Esophagus mucosa (tissue), 1 donor: ENCODE results near the gene DAB1. TPM values are rescaled to one million over a fixed set of nuclear protein-coding genes. Genes with fewer than 3 reads are reported as not detected.

ENCODE experiments used
- ATAC-seq: fragments of 200-7000 bp; cut with Tn5 transposase; one replicate; pipeline ENCODE4 v1.9.1; 2020
- total RNA-seq: library from RNA; stranded (reverse); gene quantifications from one replicate; pipeline ENCODE4 v1.2.4, GENCODE V29; 2023
- donor health status: DM: yes; HTN: yes; CAD: no.

Gene DAB1
- total RNA-seq, 1 donor from 2014 or later = 0.04 TPM

DNA sequence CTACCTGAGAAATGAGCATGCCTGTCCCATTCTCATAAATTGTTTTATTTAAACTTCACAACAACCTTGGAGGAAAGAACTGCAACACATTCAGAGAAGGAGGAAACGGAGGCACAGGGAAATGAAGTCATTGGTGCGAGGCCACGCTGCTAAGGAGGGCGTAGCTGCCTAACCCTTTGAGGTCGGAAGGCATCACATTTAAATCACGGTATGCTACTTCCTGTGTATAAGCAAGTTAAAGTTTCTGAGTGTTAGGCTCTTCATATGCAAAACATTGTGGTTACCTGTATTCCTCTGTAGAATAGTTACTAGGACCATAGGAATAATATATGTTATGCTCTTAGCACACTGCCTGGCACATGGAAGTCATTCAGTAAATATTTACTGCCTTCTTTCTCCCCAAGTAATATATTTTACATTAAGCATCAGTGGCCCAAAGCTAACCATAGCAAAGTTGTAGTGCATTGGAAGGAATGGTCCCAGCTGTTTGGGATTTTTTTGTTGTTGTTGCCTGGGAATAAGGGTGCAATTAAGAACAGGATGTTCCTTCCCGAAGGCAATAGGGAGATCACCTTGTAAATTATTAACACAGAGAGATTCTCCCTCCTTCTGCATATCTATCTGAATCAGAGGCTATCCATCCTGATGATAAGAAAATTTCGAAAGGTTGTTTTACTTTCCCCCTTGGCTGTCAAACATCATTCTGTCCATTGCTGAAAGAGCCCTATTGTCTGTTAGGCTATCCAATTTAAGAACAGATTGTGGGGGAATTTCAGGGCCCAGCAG is 265.8 kb downstream of the DAB1 start:
- ATAC-seq = no peak

DNA sequence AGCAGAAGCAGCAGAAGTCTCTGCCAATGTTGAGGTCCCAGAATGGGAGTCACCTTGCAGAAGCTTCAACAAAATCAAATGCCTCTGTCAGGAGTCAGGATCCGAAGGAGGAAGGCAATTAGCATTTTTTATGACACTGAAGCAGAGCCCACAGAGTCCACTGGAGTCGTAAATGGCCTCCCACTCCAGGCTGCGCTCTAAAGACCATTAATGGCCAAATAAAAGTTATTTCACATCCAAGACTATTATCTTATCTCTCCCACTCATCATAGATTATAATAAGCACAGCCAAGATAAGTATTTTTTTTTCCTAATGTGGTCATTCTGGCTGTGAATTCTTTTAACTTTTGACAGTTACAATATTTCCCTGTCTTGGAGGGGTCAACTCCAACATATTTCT is 267.0 kb downstream of the DAB1 start:
- no peak for ATAC-seq

DNA sequence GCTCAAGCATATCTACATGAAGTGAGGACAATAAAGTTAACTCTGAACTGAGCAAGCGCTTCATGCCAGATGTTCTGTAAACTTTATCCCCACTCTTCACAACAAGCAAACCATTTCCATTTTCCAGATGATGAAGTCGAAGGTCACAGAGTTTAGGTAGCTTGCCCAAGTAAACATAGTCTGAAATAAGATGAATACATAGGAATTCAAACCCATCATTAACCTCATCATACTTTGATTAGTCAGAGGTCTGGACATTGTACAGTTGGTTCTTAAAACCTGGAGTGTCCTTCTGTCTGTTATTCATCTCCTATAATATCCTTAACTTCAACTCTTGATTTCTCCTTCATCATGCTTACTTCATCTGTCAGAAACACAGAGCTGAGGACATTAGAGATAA is 277.8 kb downstream of the DAB1 start:
- no peak for ATAC-seq

DNA sequence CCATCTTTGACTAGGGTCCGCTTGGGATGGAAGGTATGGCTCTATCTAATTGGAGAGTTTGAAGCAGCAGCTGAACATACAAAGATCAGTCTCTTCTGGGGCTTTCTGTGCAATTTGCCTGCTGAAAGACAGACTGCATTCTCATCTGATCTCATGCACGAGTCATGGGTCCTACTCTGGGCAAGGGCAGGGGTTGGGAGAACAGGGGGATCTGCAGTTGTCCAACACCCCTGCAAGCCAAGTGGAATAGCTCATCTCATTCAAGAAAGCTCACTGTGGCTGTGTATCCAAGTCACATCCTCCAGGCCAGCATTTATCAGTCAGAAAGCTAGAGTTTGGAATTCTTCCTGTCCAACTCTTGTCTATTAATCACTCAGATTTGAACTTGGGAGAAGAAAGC is 280.9 kb downstream of the DAB1 start:
- no peak for ATAC-seq

DNA sequence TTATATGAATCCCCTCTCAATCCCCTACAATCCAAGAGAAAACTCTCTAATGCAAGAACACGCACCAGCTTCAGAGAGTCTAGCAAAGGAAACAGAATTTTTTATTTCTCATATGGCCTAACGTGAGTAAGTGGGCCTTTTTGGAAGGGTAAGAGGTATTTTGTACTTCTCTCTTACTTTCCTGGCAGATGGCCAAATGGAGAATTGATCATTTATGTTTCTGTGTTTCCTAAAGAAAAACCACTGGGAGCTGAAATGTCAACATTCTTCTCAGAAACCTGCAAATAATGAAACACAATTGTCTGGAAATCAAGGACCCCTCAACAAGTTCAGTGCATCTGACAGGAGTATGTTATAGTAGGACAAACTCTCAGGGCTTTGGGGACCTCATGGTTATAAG is 281.7 kb downstream of the DAB1 start:
- no peak for ATAC-seq

DNA sequence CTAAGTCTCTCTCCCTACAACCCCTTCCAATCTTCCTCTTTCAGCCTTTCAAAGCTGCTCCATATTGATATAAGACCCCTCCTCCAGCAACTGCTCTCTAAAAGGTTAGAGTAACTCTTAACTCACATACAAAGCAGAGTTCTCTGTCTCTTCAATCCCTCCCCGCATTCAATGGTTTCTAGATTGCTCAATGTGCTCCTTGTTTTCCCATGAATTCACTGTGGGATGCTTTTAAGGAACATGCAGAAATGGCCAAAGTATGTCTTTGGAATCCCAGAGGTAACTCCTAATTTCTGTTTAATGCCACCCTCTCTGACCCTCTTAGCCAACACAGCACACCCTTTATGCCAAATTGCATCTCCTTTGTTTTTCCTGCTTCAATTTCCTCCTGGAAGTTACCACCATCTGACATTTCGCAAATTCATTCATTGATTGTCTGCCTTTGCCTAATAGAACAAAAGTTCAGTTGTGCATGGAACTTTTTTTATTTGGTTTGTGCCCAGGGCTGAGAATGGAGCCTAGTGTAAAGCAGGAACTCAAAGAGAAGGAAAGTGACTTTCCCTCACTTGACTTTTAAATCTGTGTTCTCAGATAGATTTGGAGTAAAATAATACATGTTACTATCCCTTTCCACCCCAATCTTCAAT is 285.3 kb downstream of the DAB1 start:
- ATAC-seq = no peak

DNA sequence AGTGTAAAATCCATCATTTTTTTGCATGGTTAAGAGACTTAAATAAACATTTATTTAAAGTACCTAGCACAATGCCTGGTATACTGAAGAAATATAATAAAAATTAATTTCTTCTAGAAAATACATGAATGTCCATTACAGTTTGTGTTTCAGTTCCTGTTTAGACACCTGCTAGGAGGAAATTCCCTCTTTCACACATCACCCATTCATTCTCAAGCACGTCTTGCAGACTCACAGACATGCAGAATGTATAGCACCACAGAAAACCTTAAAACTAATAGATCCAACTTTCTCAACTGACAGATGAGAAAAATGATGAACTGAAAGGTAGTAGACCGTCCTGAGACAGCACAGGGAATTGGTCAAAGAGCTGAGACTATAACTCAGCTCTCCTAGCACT is 285.9 kb downstream of the DAB1 start:
- ATAC-seq = no peak

DNA sequence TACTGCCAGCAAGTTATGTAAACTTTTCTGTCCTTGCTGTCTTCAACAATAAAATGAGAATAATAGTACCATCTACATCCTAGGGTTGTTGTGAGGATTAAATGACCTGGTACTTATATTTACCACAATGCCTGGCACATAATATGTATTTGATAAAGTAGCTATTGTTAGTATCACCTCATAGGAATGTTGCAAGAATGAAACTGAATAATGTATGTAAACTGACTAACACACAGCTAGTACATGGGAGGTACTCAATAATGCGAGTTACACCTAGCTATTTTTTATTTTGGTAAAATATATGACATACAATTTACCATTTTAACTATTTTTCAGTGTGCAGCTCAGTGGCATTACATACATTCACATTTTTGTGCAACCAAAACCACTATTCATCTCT is 289.1 kb downstream of the DAB1 start:
- no peak for ATAC-seq

DNA sequence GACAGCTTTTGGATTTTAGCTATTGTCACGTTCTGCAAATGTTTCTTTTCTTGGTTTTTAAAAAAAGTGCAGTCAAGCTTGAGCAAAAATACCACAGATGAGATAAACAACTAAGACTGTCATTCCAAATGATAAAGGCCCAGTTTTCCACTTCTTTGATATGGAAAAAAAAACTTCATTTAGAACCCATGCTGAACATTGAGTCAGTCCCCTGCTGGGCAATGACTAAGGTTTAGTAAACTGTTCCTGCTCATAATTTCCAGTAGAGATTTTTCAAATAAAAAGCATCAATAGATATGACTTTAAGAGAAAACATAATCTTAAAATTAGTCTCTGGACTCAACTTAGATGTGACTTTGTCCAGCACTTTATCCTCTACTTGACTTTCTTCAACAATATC is 290.2 kb downstream of the DAB1 start:
- no peak for ATAC-seq

DNA sequence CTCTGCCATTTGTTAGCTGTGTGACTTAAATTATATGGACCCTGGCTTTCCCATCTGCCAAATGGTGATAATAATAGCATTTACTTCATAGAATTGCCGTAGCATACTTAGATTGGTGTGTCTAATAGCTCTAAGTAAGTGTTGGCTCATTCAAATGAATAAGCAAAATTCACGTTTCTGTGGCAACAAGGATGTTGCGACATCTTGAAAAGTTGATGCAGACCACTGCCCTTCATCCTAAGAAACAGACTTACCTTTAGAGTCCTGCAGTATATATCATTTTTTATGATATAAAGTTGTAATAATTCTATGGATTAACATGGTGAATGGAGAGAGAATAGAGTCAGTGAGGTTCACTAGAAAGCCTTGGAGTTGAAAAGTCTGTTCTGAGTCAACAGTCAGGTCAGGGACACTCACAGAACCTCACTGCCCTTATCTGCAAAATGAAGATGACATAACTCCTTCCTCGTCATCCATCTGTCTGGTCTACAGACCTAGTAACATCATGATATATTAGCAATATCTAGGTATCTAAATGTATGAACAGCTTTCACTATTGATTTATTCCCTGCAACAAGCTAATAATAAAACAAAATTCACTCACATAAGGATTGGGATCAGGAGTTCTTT is 290.8 kb downstream of the DAB1 start:
- ATAC-seq = no peak

DNA sequence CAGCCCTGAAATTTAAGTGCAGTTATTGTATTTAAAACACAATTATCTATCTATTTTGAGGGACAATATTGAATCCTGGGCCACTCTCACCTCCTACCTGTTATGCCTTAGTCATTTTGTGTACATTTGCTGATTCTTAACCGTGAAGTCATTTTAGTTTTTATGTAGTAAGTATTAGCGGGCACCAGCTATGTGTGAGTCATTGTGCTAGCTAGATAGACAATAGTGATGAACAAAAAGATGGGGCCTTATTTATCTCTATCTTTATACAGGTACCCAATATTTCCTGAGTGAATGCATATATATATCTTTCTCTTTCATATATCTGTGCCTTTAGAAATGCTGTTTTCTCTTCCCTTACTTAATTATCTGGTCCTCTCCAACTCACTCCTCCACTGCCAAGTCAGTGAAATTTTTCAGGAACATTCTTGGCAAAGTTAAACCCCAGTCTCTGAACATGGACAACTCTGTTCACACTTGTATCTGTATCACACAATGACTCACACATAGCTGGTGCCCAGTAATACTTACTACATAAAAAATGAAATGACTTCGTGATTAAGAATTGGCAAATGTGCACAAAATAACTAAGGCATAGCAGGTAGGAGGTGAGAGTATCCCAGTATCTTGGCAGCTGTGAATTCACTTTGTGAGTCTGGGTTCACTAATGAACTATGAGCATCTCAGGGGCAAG is 292.0 kb downstream of the DAB1 start:
- no peak for ATAC-seq

DNA sequence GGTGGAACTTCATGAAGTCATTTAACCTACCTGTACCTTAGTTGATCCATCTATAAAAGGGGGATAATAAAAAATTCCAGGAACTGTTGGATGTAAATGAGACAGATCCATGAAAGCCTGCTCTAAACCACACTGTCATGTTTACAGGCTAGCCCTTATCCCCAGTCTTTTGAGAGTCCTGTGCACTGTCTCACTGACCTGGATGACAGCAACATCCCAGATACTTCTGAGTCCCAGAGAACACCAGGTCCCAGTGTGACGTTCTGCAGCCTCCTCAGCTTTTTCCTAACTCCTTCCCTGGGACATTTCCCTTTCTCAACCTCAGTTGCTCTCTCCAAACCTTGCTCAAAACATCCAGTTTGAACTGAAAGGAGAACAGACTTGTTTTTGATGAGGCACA is 292.6 kb downstream of the DAB1 start:
- ATAC-seq = no peak

DNA sequence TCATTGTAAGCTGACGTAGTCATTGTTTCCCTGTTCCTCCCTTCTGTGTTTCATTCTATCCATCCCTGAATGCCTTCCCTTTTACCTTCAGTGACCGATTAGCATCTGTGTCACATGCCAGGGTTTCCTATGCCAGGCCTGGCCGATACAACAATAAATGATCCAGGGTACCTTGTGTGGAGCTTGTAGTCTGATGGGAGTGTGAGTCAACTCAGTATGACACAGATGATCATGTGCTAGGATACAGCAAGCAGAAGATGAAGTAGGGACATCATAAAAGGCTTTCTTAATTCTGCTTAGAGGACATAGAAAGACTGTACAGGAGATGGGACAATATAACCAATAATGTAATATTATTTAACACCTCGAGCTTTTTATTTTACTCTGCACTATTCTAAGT is 294.0 kb downstream of the DAB1 start:
- ATAC-seq = no peak

DNA sequence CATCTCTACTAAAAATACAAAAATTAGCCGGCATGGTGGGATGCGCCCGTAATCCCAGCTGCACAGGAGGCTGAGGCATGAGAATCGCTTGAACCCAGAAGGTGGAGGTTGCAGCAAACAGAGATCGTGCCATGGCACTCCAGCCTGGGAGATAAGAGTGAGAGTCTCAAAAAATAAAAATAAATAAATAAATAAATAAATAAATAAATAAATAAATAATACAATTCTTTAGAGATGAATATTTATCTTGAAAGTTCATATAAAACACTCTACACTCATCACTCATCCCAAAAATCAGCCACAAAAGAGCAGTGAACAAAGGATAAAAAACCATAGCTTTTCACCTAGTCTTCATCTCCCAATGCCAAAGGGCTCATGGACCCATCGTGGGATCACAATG is 295.9 kb downstream of the DAB1 start:
- ATAC-seq = no peak

DNA sequence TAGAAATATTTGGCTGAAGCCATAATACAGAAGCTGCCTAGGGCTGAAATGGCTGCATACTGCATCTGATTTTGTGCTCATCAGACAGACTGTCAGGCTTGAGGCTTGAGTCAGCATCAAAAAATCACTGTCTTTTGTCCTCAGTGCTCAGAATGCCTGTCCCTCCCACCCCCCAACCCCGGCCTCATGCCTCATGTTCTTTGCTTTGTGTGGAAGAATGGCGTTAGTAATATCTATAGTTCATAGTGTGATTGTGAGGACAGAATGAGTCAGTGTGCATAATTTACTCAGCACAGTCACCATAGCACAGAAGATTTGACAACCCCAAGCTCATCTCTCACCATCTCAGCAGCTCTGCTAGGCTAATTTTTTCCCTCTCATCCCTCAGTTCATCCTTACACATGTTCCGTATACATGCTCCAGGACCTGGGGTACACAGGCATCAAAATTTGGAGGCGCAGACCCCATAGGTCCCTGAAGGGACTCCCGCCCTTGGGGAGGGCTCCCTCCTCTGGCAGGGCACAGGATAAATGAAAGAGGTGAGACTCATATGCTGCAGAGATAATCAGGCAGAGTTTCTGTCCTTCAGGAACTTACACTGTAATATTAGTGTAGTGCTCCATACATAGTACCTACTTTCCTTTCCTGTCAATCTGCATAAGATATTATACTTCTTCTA is 299.0 kb downstream of the DAB1 start:
- peak; percentile 32 for ATAC-seq

DNA sequence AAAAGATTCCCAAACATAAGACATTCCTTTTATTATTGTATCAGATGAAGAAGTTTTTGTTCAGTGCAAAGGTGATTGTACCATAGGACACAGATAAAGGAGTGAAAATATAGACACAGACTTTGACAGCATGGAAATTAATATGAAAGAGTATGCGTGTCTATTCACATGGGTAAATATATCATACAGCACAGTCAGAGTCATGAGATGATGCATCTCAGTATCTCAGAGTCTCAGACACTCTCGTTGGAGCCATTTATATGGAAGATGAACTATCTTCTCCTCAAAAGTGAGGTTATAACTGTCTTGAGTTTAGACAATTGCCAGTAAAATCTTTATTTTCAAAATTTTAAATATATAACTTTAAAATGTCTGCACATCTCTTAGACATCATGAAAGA is 299.7 kb downstream of the DAB1 start:
- no peak for ATAC-seq

DNA sequence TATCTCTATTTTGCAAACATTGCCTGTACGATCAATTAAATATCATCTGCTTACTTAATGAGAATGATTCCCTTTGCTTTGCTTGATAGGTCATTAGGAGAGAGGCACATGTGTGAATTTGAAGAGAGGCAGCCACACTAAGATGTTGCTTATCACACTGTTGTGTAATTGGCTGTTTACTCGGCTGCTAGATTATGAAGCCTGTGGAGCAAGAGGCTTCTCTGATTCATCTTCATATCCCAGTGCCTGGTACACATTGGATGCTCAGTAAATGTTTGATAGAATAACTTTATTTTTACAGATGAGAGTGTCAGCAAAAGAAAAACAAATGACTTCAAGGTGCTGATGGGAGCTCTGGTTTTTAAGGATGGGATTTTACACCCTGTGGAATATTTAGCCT is 301.8 kb downstream of the DAB1 start:
- ATAC-seq = no peak

DNA sequence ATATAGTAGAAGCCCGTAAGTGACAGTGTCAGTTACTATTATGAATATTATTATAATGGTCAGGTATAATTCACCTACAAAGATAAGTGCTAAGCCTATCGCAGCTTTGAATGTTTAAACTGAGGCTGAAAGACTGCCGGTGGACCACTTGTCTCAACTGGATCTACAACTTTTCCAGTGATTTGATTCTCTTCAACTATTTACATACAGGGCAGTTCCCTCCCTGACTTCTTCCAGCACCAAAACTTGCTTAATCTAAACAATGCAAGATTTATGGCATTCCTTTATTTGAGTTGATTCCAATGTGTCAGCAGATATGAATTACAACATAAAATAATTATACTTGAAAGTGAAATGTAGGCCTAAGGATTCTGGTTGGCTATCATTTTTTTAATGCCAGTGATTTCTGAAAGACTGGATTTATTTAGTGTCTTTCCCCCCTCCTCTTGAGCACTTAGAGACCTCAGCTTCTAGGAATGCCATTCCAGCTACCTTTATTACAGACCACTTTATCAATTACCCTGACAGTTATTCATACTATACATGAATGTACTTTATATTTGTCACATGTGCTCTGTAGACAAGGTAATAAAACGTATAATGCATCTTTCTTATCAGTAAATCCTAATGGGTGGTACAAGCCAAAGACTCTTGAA is 304.8 kb downstream of the DAB1 start:
- ATAC-seq = peak; percentile 59

DNA sequence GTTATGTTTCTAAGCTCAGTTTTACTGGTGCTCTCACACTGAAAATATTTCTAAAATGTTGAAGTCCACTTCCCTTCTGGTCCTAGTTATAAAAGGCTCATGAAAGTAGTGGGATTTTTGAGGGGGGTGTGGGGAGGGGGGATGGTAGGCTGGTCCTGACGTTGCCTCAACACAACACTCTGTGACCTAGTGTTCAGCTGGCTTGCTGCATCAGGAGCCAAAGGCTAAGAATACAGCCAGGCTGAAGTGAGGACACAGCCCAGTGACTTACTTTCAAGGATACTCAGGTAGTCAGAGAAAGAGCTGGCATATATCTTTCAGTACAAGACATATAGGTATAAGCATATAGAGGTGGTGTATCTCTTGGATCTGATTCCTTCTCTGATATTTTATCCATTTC is 306.1 kb downstream of the DAB1 start:
- no peak for ATAC-seq

DNA sequence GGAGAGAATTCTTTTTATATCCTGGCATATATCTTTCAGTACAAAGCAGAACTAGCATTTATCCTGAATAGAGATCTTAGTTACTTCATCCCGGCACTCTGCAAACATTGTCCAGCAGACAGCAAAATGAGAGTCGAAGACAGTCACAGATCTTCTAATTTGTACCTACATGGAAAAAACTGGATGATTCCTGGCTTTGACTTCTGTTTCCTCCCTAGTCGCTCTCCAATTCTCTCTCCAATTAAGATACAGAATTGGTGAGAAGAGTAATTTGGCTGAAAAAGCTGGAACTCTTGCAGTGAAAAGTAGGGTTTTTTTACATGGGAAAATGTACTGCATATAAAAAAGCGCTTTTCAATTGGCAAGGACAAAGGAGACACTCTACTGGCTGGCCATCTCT is 307.0 kb downstream of the DAB1 start:
- no peak for ATAC-seq

DNA sequence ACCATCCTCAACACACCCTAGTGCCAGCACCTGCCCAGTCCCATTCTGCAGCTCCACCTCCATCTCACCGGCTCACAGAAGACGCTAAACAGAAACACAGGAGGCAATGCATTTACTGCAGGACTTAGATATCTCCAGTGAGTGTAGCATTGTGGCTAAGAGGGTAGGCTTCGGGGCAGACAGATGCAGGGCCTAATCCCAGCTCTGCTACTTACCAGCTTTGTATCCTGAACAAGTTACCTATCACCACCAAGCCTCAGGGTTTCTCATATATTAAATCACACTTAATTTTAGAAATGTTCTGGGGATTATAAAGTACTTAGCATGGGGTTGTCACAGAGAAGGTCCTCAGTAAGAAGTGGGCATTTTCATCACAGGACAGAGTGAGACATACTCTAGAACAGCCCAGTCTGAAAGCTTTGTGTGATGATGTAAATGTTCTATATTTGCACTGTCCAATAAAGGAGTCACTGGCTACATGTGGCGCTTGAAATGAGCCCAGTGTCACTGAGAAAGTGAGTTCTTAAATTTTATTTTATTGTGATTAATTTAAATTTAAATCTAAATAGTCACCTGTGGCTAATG is 308.7 kb downstream of the DAB1 start:
- no peak for ATAC-seq

DNA sequence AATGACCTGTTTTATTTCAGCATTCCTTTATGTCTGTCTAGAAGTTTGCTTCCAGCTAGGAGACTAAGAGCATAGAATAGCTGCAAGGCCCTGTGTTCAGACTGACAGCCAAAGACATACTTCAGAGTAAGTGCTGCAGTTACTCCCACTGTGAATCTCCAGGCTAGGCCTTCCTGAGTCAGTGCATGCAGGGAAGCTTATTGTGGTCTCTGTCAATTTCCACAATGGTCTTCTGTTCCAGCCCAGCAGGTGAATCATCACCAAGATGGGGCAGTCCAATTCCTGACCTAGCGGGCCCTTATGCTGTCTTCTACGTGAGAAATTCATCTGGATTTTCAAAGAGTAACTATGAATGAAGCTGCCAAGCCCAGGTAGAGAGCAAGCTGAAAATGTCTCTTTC is 311.7 kb downstream of the DAB1 start:
- ATAC-seq = no peak
